GM19395 (cell line): ENCODE data around the gene GNG7.

Source experiments
- ATAC-seq: cut with Tn5 transposase; IDR thresholded peaks from one replicate; pipeline ENCODE4 v1.9.1; 2021; ENCODE audit warnings: mild to moderate bottlenecking, moderate library complexity; ENCODE audit not compliant: unreplicated experiment

The GNG7 gene

GRCh38 chr19:2726904-2727639 is 24.6 kb upstream of the GNG7 start:
- ATAC-seq = no peak

- ATAC-seq = no peak
These were observed 23.8 kb upstream of the GNG7 start for GRCh38 chr19:2726160-2726855.

- no peak for ATAC-seq
These were observed 21.7 kb upstream of the GNG7 start for GRCh38 chr19:2724148-2724557.

- ATAC-seq = no peak
These were observed 21.3 kb upstream of the GNG7 start for GRCh38 chr19:2723747-2724146.

- ATAC-seq = no peak
These were observed 20.8 kb upstream of the GNG7 start for GRCh38 chr19:2723345-2723715.

GRCh38 chr19:2722541-2723344 is 20.2 kb upstream of the GNG7 start:
- ATAC-seq = no peak

- ATAC-seq = no peak
These were observed 19.4 kb upstream of the GNG7 start for GRCh38 chr19:2721570-2722540.

GRCh38 chr19:2720777-2721569 is 18.5 kb upstream of the GNG7 start, which contains the start of gene DIRAS1:
Gene DIRAS1, minus strand, starts transcription at chr19:2721372. Its CDS starts 3,566 bp downstream, at chr19:2717806.
- ATAC-seq = no peak

GRCh38 chr19:2719920-2720776 is 17.7 kb upstream of the GNG7 start:
- no peak for ATAC-seq

GRCh38 chr19:2719232-2719735 is 16.8 kb upstream of the GNG7 start:
- ATAC-seq = no peak

- ATAC-seq = no peak
These were observed 15.4 kb upstream of the GNG7 start for GRCh38 chr19:2717638-2718541.

- ATAC-seq = no peak
These were observed 14.5 kb upstream of the GNG7 start for GRCh38 chr19:2716722-2717637.

GRCh38 chr19:2716275-2716650 is 13.8 kb upstream of the GNG7 start:
- no peak for ATAC-seq

- ATAC-seq = no peak
These were observed 13.2 kb upstream of the GNG7 start for GRCh38 chr19:2715470-2716274.

- ATAC-seq = no peak
These were observed 12.2 kb upstream of the GNG7 start for GRCh38 chr19:2714531-2715269.
